HEK293 (cell line): ENCODE results near the gene TSC22D2.

Experiments used
- CTCF ChIA-PET: fragments of 350-600 bp; formaldehyde crosslinking; extraction: SDS; loops from one replicate; lab custom pipeline; 2021; ENCODE audit warnings: antibody characterized with exemption; lab: Yijun Ruan, JAX
- POLR2A ChIA-PET: fragments of 300-600 bp; formaldehyde crosslinking; extraction: SDS; loops from one replicate; lab custom pipeline; 2020; ENCODE audit warnings: antibody characterized with exemption, inconsistent platforms; lab: Yijun Ruan, JAX
- H3K27ac ChIP-seq: fragments of 200-500 bp; sonication (Bioruptor generic); 2 replicates; pipeline ENCODE4 v1.5.1; 2014; ENCODE audit warnings: low read depth, low read length, control low read depth, inconsistent platforms; ENCODE audit errors: extremely low read depth
- H3K36me3 ChIP-seq, 2 experiments: fragments of 200-500 bp in 1 of 2; sonication (Bioruptor generic) in 1 of 2; 1 replicate in 1 of 2; 2 replicates in 1 of 2; pipeline ENCODE4 v1.5.1; 2014 to 2017; ENCODE audit warnings: inconsistent platforms in 2 of 2, low read length in 2 of 2; ENCODE audit not compliant: control insufficient read depth in 2 of 2, insufficient read depth in 1 of 2
- H3K4me1 ChIP-seq: fragments of 200-500 bp; sonication (Bioruptor generic); 2 replicates; pipeline ENCODE4 v1.5.1; 2014; ENCODE audit warnings: mild to moderate bottlenecking, low read length, inconsistent platforms; ENCODE audit not compliant: control insufficient read depth, insufficient read depth
- H3K4me3 ChIP-seq: 2 replicates; pipeline ENCODE4 v1.5.1; 2011; ENCODE audit warnings: low read depth, mild to moderate bottlenecking, control low read depth, low read length, moderate library complexity
- H3K9me3 ChIP-seq: fragments of 200-500 bp; sonication (Bioruptor generic); 2 replicates; pipeline ENCODE4 v1.5.1; 2014; ENCODE audit warnings: low read depth, low read length, inconsistent platforms; ENCODE audit not compliant: control insufficient read depth, insufficient read depth
- BCL11B ChIP-seq: fragments of 450-650 bp; formaldehyde crosslinking; IDR thresholded peaks from 2 replicates; pipeline ENCODE4 v1.5.1; 2016; ENCODE audit warnings: low read depth, missing biosample characterization, missing genetic modification characterization
- GFI1B ChIP-seq: fragments of 450-650 bp; formaldehyde crosslinking; IDR thresholded peaks from 2 replicates; pipeline ENCODE4 v1.5.1; 2016; ENCODE audit warnings: missing biosample characterization, missing genetic modification characterization
- KLF16 ChIP-seq: fragments of 450-650 bp; formaldehyde crosslinking; IDR thresholded peaks from 2 replicates; pipeline ENCODE4 v1.5.1; 2017; ENCODE audit warnings: missing biosample characterization, missing genetic modification characterization
- MYNN ChIP-seq: fragments of 450-650 bp; formaldehyde crosslinking; IDR thresholded peaks from 2 replicates; pipeline ENCODE4 v1.5.1; 2016; ENCODE audit warnings: missing biosample characterization, missing genetic modification characterization, borderline replicate concordance
- SCRT2 ChIP-seq: fragments of 450-650 bp; formaldehyde crosslinking; IDR thresholded peaks from 2 replicates; pipeline ENCODE4 v1.5.1; 2016; ENCODE audit warnings: missing biosample characterization, missing genetic modification characterization
- ZEB2 ChIP-seq: fragments of 450-650 bp; formaldehyde crosslinking; IDR thresholded peaks from 2 replicates; pipeline ENCODE4 v1.5.1; 2016; ENCODE audit warnings: missing biosample characterization, missing genetic modification characterization
- ZNF184 ChIP-seq: fragments of 450-650 bp; IDR thresholded peaks from 2 replicates; pipeline ENCODE4 v1.5.1; 2018; ENCODE audit warnings: missing biosample characterization, mild to moderate bottlenecking, missing genetic modification characterization
- ZNF248 ChIP-seq: fragments of 450-650 bp; formaldehyde crosslinking; IDR thresholded peaks from 2 replicates; pipeline ENCODE4 v1.5.1; 2017; ENCODE audit warnings: missing biosample characterization, missing genetic modification characterization
- ZNF404 ChIP-seq: fragments of 450-650 bp; formaldehyde crosslinking; IDR thresholded peaks from 2 replicates; pipeline ENCODE4 v1.5.1; 2017; ENCODE audit warnings: missing biosample characterization, missing genetic modification characterization
- ZNF514 ChIP-seq: fragments of 450-650 bp; formaldehyde crosslinking; IDR thresholded peaks from 2 replicates; pipeline ENCODE4 v1.5.1; 2016; ENCODE audit warnings: missing biosample characterization, missing genetic modification characterization
- ZNF555 ChIP-seq: fragments of 450-650 bp; formaldehyde crosslinking; conservative IDR thresholded peaks from 2 replicates; pipeline ENCODE4 v1.5.1; 2017; ENCODE audit warnings: missing biosample characterization, mild to moderate bottlenecking, missing genetic modification characterization, inconsistent platforms
- ZNF571 ChIP-seq: fragments of 450-650 bp; formaldehyde crosslinking; IDR thresholded peaks from 2 replicates; pipeline ENCODE4 v1.5.0; 2017; ENCODE audit warnings: missing biosample characterization, missing genetic modification characterization
- ZNF623 ChIP-seq: fragments of 450-650 bp; formaldehyde crosslinking; IDR thresholded peaks from 2 replicates; pipeline ENCODE4 v1.5.1; 2016; ENCODE audit warnings: missing biosample characterization, missing genetic modification characterization
- ZNF629 ChIP-seq: fragments of 450-650 bp; formaldehyde crosslinking; IDR thresholded peaks from 2 replicates; pipeline ENCODE4 v1.5.1; 2017; ENCODE audit warnings: missing biosample characterization, missing genetic modification characterization
- ZNF664 ChIP-seq: fragments of 450-650 bp; formaldehyde crosslinking; IDR thresholded peaks from 2 replicates; pipeline ENCODE4 v1.5.1; 2016; ENCODE audit warnings: missing biosample characterization, missing genetic modification characterization
- TF ChIP-seq, protein P1 (sequence below): fragments of 450-650 bp; formaldehyde crosslinking; IDR thresholded peaks from 2 replicates; pipeline ENCODE4 v1.5.1; 2016; ENCODE audit warnings: missing biosample characterization, missing genetic modification characterization
- TF ChIP-seq, protein P2 (sequence below): fragments of 450-650 bp; formaldehyde crosslinking; IDR thresholded peaks from 2 replicates; pipeline ENCODE4 v1.5.1; 2016; ENCODE audit warnings: missing biosample characterization, missing genetic modification characterization
- TF ChIP-seq, protein P3 (sequence below): fragments of 450-650 bp; formaldehyde crosslinking; IDR thresholded peaks from 2 replicates; pipeline ENCODE4 v1.5.1; 2016; ENCODE audit warnings: missing biosample characterization, missing genetic modification characterization
- TF ChIP-seq, protein P4 (sequence below): fragments of 450-650 bp; formaldehyde crosslinking; IDR thresholded peaks from 2 replicates; pipeline ENCODE4 v1.5.1; 2017; ENCODE audit warnings: missing biosample characterization, missing genetic modification characterization
- TF ChIP-seq, protein P5 (sequence below): fragments of 450-650 bp; formaldehyde crosslinking; optimal IDR thresholded peaks from 2 replicates; pipeline ENCODE3; 2016; ENCODE audit warnings: missing biosample characterization, mild to moderate bottlenecking, missing genetic modification characterization

TSC22D2 gene

DNA sequence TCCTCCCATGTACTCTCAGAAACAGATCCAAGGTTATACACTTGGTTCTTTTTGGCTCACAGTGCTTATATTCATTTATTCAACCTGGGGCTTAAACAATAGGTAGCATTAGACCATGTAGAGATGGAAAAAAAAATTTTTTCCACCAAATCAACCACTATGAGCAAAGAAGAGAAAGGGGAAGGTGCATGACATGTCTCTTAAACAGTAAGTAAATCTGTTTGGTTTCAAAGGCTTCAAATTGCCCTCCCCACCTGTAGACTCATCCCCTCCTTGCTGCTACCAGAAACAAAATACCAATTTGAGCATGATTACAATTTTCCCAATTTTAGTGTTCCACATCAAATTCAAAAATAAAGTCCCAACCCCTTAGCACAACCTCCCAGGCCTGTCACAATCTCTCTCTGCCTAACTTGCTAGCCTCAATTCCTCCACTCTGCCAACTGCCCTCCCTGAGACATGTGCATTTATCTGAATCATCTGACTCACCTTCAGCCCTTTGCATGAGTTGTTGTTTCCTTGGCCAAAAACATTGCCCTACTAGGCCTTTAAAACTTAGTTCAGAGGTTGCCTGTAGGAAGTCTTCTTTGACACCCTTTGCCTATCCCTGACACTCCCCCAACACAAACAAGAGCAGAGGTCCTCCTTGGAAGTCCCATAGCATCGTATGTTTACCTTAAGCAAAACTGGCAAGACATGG, 30.3 kb upstream of the TSC22D2 start:
- Histone ChIP-seq H3K36me3 (no peaks in the 10 kb centered on the region), H3K9me3 (no peaks in the 10 kb centered on the region), H3K4me3 (no peak overlapping the region)
- POLR2A ChIA-PET = no interaction called here
- TF ChIP-seq SCRT2 (peak; percentile 31; the same call in 1 of the 2 replicates), ZNF629 (tag by site-specific recombination) (no peak)
- TF ChIP-seq, all 188 proteins: peak for 1
- CTCF ChIA-PET = no interaction called here
- no peaks in the 10 kb centered on the region for H3K4me1 ChIP-seq
- H3K27ac ChIP-seq = no peak overlapping the region

DNA sequence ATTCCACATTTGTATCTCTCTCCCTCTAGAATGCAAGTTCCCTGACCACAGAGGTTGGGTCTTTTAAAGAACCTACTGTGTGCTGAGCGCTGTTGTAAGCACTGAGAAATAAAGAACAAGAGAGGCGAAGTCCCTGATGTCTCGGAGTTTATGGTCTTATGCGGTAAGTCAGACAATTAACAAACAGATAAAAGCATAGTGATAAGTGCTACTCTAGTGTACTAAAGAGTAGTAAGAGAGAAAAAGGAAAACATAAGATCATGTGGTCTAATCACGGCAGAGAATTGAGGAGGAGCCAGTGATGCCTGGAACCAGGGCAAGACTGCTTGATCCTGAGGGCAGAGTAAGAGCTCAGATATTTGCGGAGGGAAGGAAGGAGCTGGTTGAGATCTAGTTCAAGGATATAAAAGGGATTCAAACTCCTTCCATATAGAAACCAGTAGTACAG, 29.8 kb upstream of the TSC22D2 start:
- Histone ChIP-seq H3K4me1 (no peaks in the 10 kb centered on the region), H3K4me3 (no peak overlapping the region), H3K27ac (no peak overlapping the region), H3K9me3 (no peaks in the 10 kb centered on the region), H3K36me3 (no peaks in the 10 kb centered on the region)
- ChIA-PET CTCF (no interaction called here), POLR2A (no interaction called here)
- no peak for TF ChIP-seq BCL11B
- TF ChIP-seq, protein P1, sequence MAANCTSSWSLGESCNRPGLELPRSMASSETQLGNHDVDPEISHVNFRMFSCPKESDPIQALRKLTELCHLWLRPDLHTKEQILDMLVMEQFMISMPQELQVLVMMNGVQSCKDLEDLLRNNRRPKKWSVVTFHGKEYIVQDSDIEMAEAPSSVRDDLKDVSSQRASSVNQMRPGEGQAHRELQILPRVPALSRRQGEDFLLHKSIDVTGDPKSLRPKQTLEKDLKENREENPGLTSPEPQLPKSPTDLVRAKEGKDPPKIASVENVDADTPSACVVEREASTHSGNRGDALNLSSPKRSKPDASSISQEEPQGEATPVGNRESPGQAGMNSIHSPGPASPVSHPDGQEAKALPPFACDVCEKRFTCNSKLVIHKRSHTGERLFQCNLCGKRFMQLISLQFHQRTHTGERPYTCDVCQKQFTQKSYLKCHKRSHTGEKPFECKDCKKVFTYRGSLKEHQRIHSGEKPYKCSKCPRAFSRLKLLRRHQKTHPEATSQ (tag by site-specific recombination) = no peak
- no peak for TF ChIP-seq ZNF404 (tag by site-specific recombination)
- TF ChIP-seq ZNF623 (tag by site-specific recombination) = no peak

DNA sequence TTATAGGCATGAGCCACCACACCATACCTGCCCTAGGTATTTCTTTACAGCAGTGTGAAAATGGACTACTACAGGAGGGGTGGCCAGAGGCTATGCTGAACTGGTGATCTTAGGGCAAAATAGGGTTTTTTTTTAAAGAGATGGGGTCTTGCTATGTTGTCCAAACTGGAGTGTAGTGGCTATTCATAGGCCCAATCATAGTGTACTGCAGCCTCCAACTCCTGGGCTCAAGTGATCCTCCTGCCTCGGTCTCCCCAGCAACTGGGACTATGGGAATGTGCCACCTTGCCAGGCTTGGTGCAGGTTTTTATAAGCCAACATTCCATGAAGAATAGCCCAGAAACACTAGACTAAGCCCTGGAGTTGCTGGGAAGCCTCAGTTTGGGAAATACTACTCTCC, 28.6 kb upstream of the TSC22D2 start:
- Histone ChIP-seq H3K36me3 (no peaks in the 10 kb centered on the region), H3K27ac (no peak overlapping the region), H3K4me3 (no peak overlapping the region), H3K4me1 (no peaks in the 10 kb centered on the region), H3K9me3 (no peaks in the 10 kb centered on the region)
- ChIA-PET CTCF (no interaction called here), POLR2A (no interaction called here)
- TF ChIP-seq ZEB2 (tag by site-specific recombination) (no peak), ZNF664 (tag by site-specific recombination) (no peak), KLF16 (tag by site-specific recombination) (no peak), ZNF571 (no peak), MYNN (no peak), ZNF248 (tag by site-specific recombination) (no peak), ZNF184 (tag by site-specific recombination) (no peak), ZNF514 (tag by site-specific recombination) (no peak), GFI1B (tag by site-specific recombination) (no peak)

DNA sequence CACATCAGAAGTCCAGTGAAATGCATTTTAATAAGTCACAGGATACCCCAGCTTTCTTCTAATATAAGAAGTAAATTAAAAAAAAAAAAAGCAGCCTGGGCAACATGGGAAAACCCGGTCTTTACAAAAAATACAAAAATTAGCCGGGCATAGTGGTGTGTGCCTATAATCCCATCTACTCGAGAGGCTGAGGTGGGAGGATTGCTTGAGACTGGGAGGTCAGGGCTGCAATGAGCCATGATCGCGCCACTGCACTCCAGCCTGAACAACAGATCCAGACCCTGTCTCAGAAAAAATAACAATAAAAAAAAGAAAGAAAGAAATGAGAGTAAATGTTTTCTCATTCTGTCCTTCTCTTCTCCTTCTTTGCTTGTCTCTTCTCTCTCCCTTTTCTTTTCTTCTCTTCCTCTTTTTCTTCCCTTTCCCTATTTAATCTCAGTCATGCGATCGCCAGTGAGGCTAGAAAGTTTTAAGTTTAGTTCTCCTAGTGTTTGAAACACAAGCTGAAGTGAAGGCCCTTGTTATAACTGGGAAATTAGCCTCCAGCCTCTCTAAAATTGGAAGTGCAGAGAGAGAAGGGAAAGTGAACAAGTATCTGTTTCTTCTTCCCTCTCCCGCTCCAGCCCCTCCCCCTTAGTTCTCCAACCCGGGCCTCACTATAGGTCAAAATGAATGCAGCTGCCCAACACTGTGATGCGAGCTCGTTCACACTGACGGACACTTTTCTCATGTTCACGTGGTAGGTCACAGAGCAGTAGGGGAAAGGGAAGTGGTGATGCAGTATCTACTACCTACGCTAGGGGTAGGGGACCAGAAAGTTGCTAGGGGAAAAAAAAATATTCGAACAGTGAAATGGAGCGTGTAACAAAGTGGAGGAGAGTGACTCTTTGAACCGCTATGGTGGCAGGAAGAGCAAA, 23.5 kb upstream of the TSC22D2 start:
- POLR2A ChIA-PET = no interaction called here
- H3K4me3 ChIP-seq = no peak overlapping the region
- H3K4me1 ChIP-seq = no peaks in the 10 kb centered on the region
- CTCF ChIA-PET = interaction anchor here (0.6 to 1.0 kb wide), 3 partner anchors 17 to 27 kb away, joined by 3 to 4 read pairs (median 3); no protein-coding TSS in a partner anchor
- H3K27ac ChIP-seq = no peak overlapping the region
- no peaks in the 10 kb centered on the region for H3K36me3 ChIP-seq
- no peaks in the 10 kb centered on the region for H3K9me3 ChIP-seq
- TF ChIP-seq, protein P2, sequence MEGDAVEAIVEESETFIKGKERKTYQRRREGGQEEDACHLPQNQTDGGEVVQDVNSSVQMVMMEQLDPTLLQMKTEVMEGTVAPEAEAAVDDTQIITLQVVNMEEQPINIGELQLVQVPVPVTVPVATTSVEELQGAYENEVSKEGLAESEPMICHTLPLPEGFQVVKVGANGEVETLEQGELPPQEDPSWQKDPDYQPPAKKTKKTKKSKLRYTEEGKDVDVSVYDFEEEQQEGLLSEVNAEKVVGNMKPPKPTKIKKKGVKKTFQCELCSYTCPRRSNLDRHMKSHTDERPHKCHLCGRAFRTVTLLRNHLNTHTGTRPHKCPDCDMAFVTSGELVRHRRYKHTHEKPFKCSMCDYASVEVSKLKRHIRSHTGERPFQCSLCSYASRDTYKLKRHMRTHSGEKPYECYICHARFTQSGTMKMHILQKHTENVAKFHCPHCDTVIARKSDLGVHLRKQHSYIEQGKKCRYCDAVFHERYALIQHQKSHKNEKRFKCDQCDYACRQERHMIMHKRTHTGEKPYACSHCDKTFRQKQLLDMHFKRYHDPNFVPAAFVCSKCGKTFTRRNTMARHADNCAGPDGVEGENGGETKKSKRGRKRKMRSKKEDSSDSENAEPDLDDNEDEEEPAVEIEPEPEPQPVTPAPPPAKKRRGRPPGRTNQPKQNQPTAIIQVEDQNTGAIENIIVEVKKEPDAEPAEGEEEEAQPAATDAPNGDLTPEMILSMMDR = 0 out of 2 replicates have a peak, but pooled peaks have one; percentile 26
- TF ChIP-seq, protein P3, sequence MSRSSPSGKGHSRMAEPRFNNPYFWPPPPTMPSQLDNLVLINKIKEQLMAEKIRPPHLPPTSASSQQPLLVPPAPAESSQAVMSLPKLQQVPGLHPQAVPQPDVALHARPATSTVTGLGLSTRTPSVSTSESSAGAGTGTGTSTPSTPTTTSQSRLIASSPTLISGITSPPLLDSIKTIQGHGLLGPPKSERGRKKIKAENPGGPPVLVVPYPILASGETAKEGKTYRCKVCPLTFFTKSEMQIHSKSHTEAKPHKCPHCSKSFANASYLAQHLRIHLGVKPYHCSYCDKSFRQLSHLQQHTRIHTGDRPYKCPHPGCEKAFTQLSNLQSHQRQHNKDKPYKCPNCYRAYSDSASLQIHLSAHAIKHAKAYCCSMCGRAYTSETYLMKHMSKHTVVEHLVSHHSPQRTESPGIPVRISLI (tag by site-specific recombination) = peak; percentile 27; the same call in 1 of the 2 replicates
- no peak for TF ChIP-seq ZNF555
- TF ChIP-seq, protein P4, sequence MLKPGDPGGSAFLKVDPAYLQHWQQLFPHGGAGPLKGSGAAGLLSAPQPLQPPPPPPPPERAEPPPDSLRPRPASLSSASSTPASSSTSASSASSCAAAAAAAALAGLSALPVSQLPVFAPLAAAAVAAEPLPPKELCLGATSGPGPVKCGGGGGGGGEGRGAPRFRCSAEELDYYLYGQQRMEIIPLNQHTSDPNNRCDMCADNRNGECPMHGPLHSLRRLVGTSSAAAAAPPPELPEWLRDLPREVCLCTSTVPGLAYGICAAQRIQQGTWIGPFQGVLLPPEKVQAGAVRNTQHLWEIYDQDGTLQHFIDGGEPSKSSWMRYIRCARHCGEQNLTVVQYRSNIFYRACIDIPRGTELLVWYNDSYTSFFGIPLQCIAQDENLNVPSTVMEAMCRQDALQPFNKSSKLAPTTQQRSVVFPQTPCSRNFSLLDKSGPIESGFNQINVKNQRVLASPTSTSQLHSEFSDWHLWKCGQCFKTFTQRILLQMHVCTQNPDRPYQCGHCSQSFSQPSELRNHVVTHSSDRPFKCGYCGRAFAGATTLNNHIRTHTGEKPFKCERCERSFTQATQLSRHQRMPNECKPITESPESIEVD = no peak
- TF ChIP-seq, protein P5, sequence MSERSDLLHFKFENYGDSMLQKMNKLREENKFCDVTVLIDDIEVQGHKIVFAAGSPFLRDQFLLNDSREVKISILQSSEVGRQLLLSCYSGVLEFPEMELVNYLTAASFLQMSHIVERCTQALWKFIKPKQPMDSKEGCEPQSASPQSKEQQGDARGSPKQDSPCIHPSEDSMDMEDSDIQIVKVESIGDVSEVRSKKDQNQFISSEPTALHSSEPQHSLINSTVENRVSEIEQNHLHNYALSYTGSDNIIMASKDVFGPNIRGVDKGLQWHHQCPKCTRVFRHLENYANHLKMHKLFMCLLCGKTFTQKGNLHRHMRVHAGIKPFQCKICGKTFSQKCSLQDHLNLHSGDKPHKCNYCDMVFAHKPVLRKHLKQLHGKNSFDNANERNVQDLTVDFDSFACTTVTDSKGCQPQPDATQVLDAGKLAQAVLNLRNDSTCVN = peak; percentile 25
